ENCODE measurements around the gene PGAM2.

The PGAM2 gene

GRCh38 chr7:44095781-44096180, 30.4 kb upstream of the PGAM2 start:
- no peaks in the 10 kb centered on the region for H3K36me3 ChIP-seq
- H3K27me3 ChIP-seq, result peaks cover 1% of the 10 kb centered on the region
- no peaks in the 10 kb centered on the region for H3K9me3 ChIP-seq
- H3K4me3 ChIP-seq (ENCODE audit: low read depth in 1 of 2, low read length in 1 of 2), result no peak overlapping the region
- H3K4me1 ChIP-seq (ENCODE audit: control insufficient read depth in 1 of 2, insufficient read depth in 1 of 2, low read depth in 1 of 2, low read length in 1 of 2), result no peaks in the 10 kb centered on the region
- no peak overlapping the region for H3K27ac ChIP-seq
- no peak for TF ChIP-seq CTCF (IDR thresholded peaks at IDR 0.05)

GRCh38 chr7:44094883-44095592, 29.7 kb upstream of the PGAM2 start:
- no peaks in the 10 kb centered on the region for H3K4me1 ChIP-seq (ENCODE audit: control insufficient read depth in 1 of 2, insufficient read depth in 1 of 2, low read depth in 1 of 2, low read length in 1 of 2)
- H3K4me3 ChIP-seq (ENCODE audit: low read depth in 1 of 2, low read length in 1 of 2), result no peak overlapping the region
- peaks cover 4% of the 10 kb centered on the region for H3K27me3 ChIP-seq

GRCh38 chr7:44094365-44094764, 29.0 kb upstream of the PGAM2 start:
- H3K27ac ChIP-seq, result no peak overlapping the region
- no peak overlapping the region for H3K4me3 ChIP-seq (ENCODE audit: low read depth in 1 of 2, low read length in 1 of 2)
- peaks cover 4% of the 10 kb centered on the region for H3K27me3 ChIP-seq
- TF ChIP-seq CTCF (IDR thresholded peaks at IDR 0.05), result no peak
- H3K36me3 ChIP-seq, result no peaks in the 10 kb centered on the region
- H3K9me3 ChIP-seq, result no peaks in the 10 kb centered on the region
- H3K4me1 ChIP-seq (ENCODE audit: control insufficient read depth in 1 of 2, insufficient read depth in 1 of 2, low read depth in 1 of 2, low read length in 1 of 2), result no peaks in the 10 kb centered on the region

More at GRCh38 chr7:44094883-44095592, 29.7 kb upstream of the PGAM2 start:
- no peak for TF ChIP-seq CTCF (IDR thresholded peaks at IDR 0.05)
- Histone ChIP-seq H3K36me3 (no peaks in the 10 kb centered on the region), H3K9me3 (no peaks in the 10 kb centered on the region), H3K27ac (no peak overlapping the region)

- Histone ChIP-seq H3K27me3 (peaks cover 4% of the 10 kb centered on the region), H3K9me3 (no peaks in the 10 kb centered on the region), H3K4me3 (ENCODE audit: low read depth in 1 of 2, low read length in 1 of 2) (no peak overlapping the region), H3K4me1 (ENCODE audit: control insufficient read depth in 1 of 2, insufficient read depth in 1 of 2, low read depth in 1 of 2, low read length in 1 of 2) (no peaks in the 10 kb centered on the region), H3K36me3 (no peaks in the 10 kb centered on the region), H3K27ac (no peak overlapping the region)
- no peak for TF ChIP-seq CTCF (IDR thresholded peaks at IDR 0.05)
These were observed 27.8 kb upstream of the PGAM2 start for GRCh38 chr7:44093102-44093641.

GRCh38 chr7:44087911-44088838, 22.8 kb upstream of the PGAM2 start:
- Histone ChIP-seq H3K4me1 (ENCODE audit: control insufficient read depth in 1 of 2, insufficient read depth in 1 of 2, low read depth in 1 of 2, low read length in 1 of 2) (peaks cover 1 to 2% of the 10 kb centered on the region in 2 experiments), H3K27ac (no peak overlapping the region), H3K9me3 (no peaks in the 10 kb centered on the region), H3K4me3 (ENCODE audit: low read depth in 1 of 2, low read length in 1 of 2) (no peak overlapping the region), H3K36me3 (no peaks in the 10 kb centered on the region), H3K27me3 (peaks cover 4% of the 10 kb centered on the region)
- no peak for TF ChIP-seq CTCF (IDR thresholded peaks at IDR 0.05)

All from neutrophil (primary cell).